HG02973 (cell line): ENCODE results near the gene LRRC2.

Experiments
- ATAC-seq: cut with Tn5 transposase; IDR thresholded peaks from one replicate; pipeline ENCODE4 v1.9.1; 2021; ENCODE audit warnings: moderate library complexity; ENCODE audit not compliant: unreplicated experiment

LRRC2 gene

GRCh38 chr3:46482632-46483350, 83.3 kb downstream of the LRRC2 start:
- no peak for ATAC-seq

GRCh38 chr3:46481636-46482035, 84.5 kb downstream of the LRRC2 start:
- no peak for ATAC-seq

DNA sequence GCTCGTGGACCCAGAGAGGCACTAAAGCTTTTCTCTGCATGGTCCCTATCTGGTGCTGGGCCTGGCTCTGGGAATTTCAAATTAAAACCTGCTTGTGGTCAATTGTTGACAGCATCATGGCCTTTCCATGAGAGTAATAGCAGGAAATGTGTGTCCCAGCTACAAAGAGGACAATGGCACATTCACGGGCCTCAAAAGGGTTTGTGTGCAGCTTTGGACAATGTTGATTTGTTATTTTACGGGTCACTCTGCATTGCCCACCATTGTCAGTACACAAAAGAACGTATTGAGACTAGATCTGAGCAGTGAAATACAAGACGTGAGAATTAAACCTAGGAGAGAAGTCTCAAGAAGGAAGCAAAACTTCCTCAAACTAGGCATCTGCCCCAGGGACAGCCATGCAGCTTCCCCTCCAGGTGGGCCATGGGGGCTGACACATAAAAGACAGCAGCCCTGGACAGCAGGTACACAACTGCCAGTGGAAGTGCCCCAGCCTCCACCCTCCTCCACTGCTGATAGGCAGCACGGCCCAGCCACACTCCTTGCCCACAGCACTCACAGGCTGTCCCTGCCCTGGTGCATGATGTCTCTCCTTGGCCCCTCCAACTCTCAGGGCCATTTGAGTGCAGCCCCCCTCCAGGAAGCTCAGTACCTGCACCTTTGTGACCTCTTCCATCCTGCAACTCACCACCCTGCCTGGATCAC, 85.5 kb downstream of the LRRC2 start:
- ATAC-seq, result no peak

DNA sequence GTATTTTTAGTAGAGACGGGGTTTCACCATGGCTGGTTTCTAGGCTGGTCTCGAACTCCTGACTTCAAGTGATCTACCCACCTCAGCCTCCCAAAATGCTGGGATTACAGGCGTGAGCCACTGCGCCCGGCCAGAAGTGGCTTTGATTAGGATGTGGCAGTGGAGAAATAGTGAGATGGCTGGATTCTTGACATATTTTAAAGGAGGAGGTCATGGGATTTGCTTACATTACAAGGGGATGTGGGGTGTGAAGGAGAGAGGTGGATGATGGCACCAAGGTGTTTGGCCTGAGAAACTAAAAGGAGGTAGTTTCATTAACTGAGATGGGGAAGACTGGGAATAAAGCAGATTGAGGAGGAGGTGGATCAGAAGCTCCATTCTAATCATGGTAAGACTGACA, 86.4 kb downstream of the LRRC2 start:
- no peak for ATAC-seq

GRCh38 chr3:46479021-46479420, 87.1 kb downstream of the LRRC2 start:
- no peak for ATAC-seq

- no peak for ATAC-seq
Observed at GRCh38 chr3:46478341-46478740, 87.8 kb downstream of the LRRC2 start.

GRCh38 chr3:46477756-46478155, 88.3 kb downstream of the LRRC2 start:
- no peak for ATAC-seq

GRCh38 chr3:46477145-46477544, 89.0 kb downstream of the LRRC2 start:
- no peak for ATAC-seq

DNA sequence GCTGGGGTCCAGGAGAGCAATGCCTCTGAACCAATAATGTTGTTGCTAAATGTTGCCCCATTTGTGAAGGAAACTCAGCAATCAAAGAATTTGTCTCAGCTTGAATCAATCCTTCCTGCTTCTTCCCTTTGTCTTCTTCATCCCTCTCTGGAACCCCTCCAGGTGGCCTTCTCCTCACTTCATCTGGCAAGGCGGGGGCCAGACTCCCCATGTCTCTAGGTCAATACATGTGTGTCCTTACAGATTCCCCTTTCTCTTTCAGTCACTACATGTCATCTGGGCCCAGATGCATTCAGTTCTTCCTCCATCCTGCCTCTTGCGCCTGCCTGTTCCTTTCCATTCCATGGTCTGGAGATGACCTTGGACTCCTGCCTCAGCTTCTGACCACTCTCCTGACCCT, 93.4 kb downstream of the LRRC2 start:
- no peak for ATAC-seq

GRCh38 chr3:46471371-46471914, 94.7 kb downstream of the LRRC2 start:
- no peak for ATAC-seq

GRCh38 chr3:46470831-46471230, 95.3 kb downstream of the LRRC2 start:
- no peak for ATAC-seq

DNA sequence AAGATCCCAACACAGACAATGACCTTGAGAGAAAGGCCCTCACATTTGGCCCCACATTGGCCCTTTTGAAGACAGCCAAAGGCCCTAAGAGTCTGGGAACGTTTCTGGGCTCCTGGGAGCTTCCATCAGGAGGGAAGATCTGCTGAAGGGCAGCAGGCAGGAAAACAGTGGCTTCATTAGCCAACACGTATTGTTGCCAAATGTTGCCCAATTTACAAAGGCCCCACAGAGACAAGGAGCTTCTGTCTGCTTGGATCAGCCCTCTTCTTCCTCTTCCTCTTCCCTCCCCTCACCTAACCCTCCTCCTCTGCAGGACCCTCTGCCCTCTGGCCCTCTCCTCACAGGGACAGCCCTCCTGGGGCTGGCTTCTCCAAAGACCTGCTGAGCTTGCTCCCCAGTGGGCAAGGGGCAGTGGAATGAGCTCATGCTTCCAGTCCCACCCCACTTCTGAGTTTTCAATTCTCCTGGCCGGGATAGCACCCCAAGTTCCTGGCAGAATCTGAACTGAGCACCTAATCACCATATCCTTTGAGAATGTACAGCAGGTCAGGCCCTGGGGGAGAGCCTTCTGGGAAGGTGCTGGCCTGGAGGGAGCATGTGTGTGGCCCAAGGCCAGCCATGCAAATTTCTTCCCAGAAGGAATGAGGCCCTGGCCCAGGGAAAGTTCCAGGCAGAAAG, 96.3 kb downstream of the LRRC2 start:
- no peak for ATAC-seq

DNA sequence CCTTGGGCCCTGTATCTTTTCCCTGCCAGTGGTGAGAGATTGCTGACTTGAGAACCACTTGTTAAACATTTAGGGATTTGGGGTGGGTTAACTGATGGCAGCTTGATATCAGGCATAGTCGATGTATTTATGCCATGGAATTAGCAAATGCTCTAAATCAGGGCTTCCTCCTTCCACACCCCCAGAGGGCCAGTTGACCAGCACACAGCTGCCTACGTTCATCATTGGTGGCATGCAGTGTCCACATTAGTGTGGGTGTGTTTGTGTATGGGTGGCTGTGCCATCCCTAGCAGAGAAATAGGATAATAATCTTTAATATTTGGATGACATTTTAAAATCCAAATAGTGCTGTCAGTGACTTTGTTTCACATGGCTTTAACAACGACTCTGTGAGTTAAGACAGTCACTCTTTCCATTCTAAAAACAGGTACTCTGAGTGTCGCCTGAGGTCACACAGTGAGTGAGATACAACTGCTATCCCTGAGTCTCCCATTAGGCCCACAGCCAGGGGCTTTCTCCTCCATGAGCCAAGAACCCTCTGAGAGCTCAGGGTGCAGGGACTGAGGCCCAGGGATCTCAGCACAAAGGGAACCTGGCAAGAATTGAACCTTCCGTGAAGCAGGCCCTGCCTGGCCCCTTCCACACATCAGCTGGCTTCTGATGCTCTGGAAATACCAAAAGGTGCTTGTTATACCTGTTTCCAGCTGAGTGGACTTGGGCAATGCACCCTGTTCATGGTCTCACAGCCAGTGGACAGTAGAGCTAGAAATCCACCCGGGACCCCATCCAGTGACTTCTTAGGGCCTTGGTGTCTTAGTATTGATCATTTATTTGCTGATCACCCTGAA, 97.1 kb downstream of the LRRC2 start:
- ATAC-seq, result no peak

- no peak for ATAC-seq
Observed at GRCh38 chr3:46467562-46467961, 98.5 kb downstream of the LRRC2 start.

GRCh38 chr3:46466871-46467403, 99.2 kb downstream of the LRRC2 start:
- no peak for ATAC-seq

DNA sequence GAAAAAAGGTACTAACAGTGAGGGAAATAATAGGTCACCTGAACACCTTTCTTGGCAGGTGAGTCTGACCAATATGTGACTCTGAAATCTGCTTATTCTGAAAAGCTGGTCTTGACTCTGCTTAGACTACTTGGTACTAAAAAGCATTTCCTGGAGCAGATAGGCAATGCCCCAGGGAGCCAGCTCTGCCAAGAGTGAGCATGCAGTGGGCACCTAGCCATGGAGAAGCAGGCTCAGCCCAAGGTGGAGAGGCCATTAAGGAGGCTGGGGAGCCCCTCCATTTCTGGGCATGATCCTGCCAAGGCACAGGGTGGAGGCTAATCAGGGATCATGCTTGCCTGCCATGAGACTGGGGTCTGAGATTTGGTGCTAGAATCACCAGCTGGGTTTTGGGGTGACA, 99.8 kb downstream of the LRRC2 start:
- no peak for ATAC-seq
